ENCODE data around the gene AIM2.

DNA sequence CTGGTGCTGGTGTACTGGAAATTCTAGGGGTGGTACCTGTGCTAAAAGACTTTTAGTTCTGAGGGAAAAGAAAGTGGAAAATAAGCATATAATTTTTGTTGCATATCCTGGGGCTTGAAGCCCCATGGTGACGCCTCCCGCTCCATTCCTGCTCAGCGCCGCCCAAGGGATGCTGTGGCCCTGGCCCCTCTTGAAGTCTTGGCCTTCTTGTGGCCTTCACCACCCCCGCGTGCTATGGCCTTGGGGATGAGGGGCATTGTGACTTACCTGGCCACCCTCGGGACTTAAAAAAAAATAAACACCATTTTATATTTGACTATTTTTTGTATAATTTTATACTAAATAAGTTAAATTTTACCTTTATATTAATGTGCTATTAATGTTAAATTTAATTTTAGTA, 51.5 kb downstream of the AIM2 start:
- TF ChIP-seq, protein P1, sequence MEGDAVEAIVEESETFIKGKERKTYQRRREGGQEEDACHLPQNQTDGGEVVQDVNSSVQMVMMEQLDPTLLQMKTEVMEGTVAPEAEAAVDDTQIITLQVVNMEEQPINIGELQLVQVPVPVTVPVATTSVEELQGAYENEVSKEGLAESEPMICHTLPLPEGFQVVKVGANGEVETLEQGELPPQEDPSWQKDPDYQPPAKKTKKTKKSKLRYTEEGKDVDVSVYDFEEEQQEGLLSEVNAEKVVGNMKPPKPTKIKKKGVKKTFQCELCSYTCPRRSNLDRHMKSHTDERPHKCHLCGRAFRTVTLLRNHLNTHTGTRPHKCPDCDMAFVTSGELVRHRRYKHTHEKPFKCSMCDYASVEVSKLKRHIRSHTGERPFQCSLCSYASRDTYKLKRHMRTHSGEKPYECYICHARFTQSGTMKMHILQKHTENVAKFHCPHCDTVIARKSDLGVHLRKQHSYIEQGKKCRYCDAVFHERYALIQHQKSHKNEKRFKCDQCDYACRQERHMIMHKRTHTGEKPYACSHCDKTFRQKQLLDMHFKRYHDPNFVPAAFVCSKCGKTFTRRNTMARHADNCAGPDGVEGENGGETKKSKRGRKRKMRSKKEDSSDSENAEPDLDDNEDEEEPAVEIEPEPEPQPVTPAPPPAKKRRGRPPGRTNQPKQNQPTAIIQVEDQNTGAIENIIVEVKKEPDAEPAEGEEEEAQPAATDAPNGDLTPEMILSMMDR (IDR thresholded peaks at IDR 0.05) = no peak
- no peak for TF ChIP-seq POLR2A (IDR thresholded peaks at IDR 0.05)
